ENCODE measurements around the gene PACC1. TPM values are rescaled to one million over a fixed set of nuclear protein-coding genes. Genes with fewer than 3 reads are reported as not detected.
A peak's percentile ranks its signal among the peaks of the same experiment; 100 is the strongest.

PACC1 gene
- total RNA-seq, 1 experiment from 2014 or later, result 19.5 TPM

DNA sequence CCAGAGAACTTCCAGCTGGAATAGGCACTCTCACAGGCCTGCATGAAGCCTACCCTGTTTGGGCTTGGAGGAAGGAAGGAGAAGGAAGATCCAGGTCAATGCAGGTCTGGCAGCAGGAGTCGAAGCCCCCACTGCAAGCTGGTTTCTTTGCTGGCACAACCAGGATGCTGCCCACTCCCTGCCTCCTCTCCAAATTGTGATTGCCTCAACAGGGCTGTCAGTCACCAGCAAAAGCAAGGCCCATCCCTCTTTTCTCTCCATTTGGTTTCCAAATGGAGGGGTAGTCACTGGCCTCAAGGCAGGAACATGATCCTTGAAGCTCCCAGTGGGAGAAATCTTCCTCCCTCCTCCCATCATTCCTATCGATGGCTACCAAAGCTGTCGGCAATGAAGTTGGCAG lies 37.0 kb downstream of the PACC1 start:
- Mint-ChIP-seq H3K4me3 (no peak overlapping the region), H3K9me3 (peaks cover 7% of the 10 kb centered on the region), H3K27ac (no peak overlapping the region), H3K36me3 (peaks cover 68% of the 10 kb centered on the region), H3K27me3 (ENCODE audit: low read depth) (no peaks in the 10 kb centered on the region), H3K4me1 (no peaks in the 10 kb centered on the region)
- ChIA-PET CTCF (interaction anchor here (1.3 to 1.8 kb wide), 2 partner anchors 10 to 78 kb away, joined by 4 to 6 read pairs; no protein-coding TSS in a partner anchor), POLR2A (no interaction called here)
- DNase-seq (ENCODE audit: low spot score), result no peak
- ATAC-seq, result no peak
- TF ChIP-seq, protein P1, sequence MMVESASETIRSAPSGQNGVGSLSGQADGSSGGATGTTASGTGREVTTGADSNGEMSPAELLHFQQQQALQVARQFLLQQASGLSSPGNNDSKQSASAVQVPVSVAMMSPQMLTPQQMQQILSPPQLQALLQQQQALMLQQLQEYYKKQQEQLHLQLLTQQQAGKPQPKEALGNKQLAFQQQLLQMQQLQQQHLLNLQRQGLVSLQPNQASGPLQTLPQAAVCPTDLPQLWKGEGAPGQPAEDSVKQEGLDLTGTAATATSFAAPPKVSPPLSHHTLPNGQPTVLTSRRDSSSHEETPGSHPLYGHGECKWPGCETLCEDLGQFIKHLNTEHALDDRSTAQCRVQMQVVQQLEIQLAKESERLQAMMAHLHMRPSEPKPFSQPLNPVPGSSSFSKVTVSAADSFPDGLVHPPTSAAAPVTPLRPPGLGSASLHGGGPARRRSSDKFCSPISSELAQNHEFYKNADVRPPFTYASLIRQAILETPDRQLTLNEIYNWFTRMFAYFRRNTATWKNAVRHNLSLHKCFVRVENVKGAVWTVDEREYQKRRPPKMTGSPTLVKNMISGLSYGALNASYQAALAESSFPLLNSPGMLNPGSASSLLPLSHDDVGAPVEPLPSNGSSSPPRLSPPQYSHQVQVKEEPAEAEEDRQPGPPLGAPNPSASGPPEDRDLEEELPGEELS (CRISPR knock-in tag; IDR thresholded peaks at IDR 0.05), result no peak
- no peak for TF ChIP-seq ZNF423 (CRISPR knock-in tag; IDR thresholded peaks at IDR 0.05)
- TF ChIP-seq, protein P2, sequence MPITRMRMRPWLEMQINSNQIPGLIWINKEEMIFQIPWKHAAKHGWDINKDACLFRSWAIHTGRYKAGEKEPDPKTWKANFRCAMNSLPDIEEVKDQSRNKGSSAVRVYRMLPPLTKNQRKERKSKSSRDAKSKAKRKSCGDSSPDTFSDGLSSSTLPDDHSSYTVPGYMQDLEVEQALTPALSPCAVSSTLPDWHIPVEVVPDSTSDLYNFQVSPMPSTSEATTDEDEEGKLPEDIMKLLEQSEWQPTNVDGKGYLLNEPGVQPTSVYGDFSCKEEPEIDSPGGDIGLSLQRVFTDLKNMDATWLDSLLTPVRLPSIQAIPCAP (CRISPR knock-in tag; IDR thresholded peaks at IDR 0.05), result no peak

DNA sequence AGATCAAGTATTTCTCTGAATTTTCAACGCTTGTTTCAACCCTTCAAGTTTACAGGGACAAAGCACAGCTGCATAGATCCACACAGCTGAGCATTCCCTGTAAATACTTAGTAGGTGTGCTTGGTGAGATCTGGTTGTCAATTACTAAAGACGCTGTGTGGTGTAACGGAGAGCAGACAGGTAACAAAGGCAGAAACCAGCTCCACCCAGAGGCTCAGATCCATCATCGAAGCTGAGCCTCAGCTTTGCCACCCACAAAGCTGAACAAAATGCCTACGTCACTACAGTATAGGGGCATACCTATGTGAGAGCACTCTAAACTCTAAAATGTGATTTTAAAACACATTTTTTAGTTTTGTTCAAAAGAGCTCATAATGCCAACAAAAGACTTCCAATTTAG lies 38.7 kb downstream of the PACC1 start:
- H3K9me3 Mint-ChIP-seq, result peaks cover 7% of the 10 kb centered on the region
- CTCF ChIA-PET, result interaction anchor here (0.5 to 1.8 kb wide), 3 partner anchors 14 to 278 kb away, joined by 3 to 17 read pairs (median 3); no protein-coding TSS in a partner anchor
- TF ChIP-seq, protein P3, sequence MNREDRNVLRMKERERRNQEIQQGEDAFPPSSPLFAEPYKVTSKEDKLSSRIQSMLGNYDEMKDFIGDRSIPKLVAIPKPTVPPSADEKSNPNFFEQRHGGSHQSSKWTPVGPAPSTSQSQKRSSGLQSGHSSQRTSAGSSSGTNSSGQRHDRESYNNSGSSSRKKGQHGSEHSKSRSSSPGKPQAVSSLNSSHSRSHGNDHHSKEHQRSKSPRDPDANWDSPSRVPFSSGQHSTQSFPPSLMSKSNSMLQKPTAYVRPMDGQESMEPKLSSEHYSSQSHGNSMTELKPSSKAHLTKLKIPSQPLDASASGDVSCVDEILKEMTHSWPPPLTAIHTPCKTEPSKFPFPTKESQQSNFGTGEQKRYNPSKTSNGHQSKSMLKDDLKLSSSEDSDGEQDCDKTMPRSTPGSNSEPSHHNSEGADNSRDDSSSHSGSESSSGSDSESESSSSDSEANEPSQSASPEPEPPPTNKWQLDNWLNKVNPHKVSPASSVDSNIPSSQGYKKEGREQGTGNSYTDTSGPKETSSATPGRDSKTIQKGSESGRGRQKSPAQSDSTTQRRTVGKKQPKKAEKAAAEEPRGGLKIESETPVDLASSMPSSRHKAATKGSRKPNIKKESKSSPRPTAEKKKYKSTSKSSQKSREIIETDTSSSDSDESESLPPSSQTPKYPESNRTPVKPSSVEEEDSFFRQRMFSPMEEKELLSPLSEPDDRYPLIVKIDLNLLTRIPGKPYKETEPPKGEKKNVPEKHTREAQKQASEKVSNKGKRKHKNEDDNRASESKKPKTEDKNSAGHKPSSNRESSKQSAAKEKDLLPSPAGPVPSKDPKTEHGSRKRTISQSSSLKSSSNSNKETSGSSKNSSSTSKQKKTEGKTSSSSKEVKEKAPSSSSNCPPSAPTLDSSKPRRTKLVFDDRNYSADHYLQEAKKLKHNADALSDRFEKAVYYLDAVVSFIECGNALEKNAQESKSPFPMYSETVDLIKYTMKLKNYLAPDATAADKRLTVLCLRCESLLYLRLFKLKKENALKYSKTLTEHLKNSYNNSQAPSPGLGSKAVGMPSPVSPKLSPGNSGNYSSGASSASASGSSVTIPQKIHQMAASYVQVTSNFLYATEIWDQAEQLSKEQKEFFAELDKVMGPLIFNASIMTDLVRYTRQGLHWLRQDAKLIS (CRISPR knock-in tag; IDR thresholded peaks at IDR 0.05; ENCODE audit: borderline replicate concordance), result no peak
- TF ChIP-seq CREM (CRISPR knock-in tag; IDR thresholded peaks at IDR 0.05), result no peak
- DNase-seq (ENCODE audit: low spot score), result no peak
- POLR2A ChIA-PET, result no interaction called here
- H3K4me3 Mint-ChIP-seq, result no peak overlapping the region
- H3K4me1 Mint-ChIP-seq, result no peaks in the 10 kb centered on the region
- H3K27ac Mint-ChIP-seq, result peak overlapping the region; percentile 34; the same call in 1 of the 2 replicates
- no peak for ATAC-seq
- no peaks in the 10 kb centered on the region for H3K27me3 Mint-ChIP-seq (ENCODE audit: low read depth)
- H3K36me3 Mint-ChIP-seq, result peaks cover 78% of the 10 kb centered on the region

DNA sequence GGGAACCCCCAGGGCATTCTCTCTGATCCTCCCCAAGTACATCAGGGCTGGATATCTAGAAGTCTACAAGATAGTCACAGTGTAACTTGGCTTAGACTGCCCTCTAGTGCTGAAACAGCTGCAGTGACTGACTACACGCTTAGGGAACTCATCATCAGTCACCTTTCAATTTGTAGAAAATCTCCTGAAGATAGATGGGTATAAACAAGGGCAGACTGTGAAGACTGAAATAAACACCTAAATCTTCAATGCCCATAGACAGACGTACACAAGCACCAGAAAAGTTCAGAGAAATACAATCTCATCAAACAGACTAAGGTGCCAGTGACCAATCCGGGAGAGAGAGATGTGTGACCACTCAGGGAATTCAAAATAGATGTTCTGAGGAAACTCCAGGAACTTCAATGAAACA lies 46.6 kb downstream of the PACC1 start:
- peaks cover 51% of the 10 kb centered on the region for H3K36me3 Mint-ChIP-seq
- peaks cover 3% of the 10 kb centered on the region for H3K9me3 Mint-ChIP-seq
- peak; percentile 59 for DNase-seq (ENCODE audit: low spot score)

DNA sequence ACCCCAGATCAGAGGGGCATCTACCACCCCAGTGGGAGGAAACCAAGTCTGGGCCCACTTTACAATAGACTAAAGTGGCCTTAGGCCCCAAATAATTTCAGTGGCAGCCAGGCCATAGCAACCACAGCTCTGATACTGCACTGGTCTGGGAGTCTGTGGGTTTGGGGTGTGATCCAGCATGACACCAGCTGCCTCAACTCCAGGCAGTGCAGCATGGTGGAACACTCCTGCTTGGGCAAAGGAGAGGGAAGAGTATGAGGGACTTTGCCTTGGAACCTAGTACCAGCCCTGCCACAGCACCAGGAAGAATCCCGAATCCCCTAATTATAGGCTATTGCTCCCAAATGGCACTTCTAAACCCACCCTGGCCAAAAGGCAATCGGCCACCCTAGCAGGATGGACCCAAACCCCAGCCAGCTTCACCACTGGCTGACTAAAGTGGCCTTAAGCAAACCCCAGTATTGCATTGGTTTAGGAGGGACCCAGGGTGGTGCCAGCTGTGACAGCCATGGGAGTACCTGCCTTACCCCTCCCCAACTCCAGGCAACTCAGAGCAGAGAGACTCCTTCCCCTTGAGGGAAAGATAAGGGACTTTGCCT lies 47.1 kb downstream of the PACC1 start:
- ATAC-seq, result no peak; the same call in 1 of the 2 replicates
- CTCF ChIA-PET, result interaction anchor here (1.0 to 4.5 kb wide), 9 partner anchors 10 to 332 kb away, joined by 3 to 50 read pairs (median 4); partner anchors contain the start of genes DTL and INTS7
- Mint-ChIP-seq H3K9me3 (no peaks in the 10 kb centered on the region), H3K27me3 (ENCODE audit: low read depth) (no peaks in the 10 kb centered on the region), H3K27ac (no peak overlapping the region), H3K4me3 (no peak overlapping the region), H3K4me1 (no peaks in the 10 kb centered on the region), H3K36me3 (peaks cover 48% of the 10 kb centered on the region)
- no peak for DNase-seq (ENCODE audit: low spot score)
- POLR2A ChIA-PET, result no interaction called here
- TF ChIP-seq JUN (CRISPR knock-in tag; IDR thresholded peaks at IDR 0.05) (no peak), NR1H2 (CRISPR knock-in tag; IDR thresholded peaks at IDR 0.05) (no peak), NR2C2 (CRISPR knock-in tag; IDR thresholded peaks at IDR 0.05) (no peak), CBFB (CRISPR knock-in tag; IDR thresholded peaks at IDR 0.05; ENCODE audit: low read depth) (no peak), ZBTB21 (CRISPR knock-in tag; IDR thresholded peaks at IDR 0.05; ENCODE audit: borderline replicate concordance) (no peak), CREB1 (CRISPR knock-in tag; IDR thresholded peaks at IDR 0.05) (no peak)
- TF ChIP-seq, protein P4, sequence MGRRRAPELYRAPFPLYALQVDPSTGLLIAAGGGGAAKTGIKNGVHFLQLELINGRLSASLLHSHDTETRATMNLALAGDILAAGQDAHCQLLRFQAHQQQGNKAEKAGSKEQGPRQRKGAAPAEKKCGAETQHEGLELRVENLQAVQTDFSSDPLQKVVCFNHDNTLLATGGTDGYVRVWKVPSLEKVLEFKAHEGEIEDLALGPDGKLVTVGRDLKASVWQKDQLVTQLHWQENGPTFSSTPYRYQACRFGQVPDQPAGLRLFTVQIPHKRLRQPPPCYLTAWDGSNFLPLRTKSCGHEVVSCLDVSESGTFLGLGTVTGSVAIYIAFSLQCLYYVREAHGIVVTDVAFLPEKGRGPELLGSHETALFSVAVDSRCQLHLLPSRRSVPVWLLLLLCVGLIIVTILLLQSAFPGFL (CRISPR knock-in tag; IDR thresholded peaks at IDR 0.05; ENCODE audit: borderline replicate concordance), result no peak

More for the DNA sequence above, 46.6 kb downstream of the PACC1 start:
- Mint-ChIP-seq H3K4me3 (no peak overlapping the region), H3K4me1 (no peaks in the 10 kb centered on the region), H3K27me3 (ENCODE audit: low read depth) (no peaks in the 10 kb centered on the region), H3K27ac (no peak overlapping the region)
- ChIA-PET POLR2A (no interaction called here), CTCF (interaction anchor here (0.5 to 4.5 kb wide), 15 partner anchors 10 to 333 kb away, joined by 3 to 50 read pairs (median 3); partner anchors contain the start of genes DTL and INTS7)
- ATAC-seq, result peak; percentile 96
- no peak for TF ChIP-seq TP53 (CRISPR knock-in tag; IDR thresholded peaks at IDR 0.05)
- TF ChIP-seq, protein P5, sequence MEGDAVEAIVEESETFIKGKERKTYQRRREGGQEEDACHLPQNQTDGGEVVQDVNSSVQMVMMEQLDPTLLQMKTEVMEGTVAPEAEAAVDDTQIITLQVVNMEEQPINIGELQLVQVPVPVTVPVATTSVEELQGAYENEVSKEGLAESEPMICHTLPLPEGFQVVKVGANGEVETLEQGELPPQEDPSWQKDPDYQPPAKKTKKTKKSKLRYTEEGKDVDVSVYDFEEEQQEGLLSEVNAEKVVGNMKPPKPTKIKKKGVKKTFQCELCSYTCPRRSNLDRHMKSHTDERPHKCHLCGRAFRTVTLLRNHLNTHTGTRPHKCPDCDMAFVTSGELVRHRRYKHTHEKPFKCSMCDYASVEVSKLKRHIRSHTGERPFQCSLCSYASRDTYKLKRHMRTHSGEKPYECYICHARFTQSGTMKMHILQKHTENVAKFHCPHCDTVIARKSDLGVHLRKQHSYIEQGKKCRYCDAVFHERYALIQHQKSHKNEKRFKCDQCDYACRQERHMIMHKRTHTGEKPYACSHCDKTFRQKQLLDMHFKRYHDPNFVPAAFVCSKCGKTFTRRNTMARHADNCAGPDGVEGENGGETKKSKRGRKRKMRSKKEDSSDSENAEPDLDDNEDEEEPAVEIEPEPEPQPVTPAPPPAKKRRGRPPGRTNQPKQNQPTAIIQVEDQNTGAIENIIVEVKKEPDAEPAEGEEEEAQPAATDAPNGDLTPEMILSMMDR (IDR thresholded peaks at IDR 0.05), result peak; percentile 76
